GM12878 (cell line): ENCODE data around the gene RPL12. TPM values are rescaled to one million over a fixed set of nuclear protein-coding genes. Genes with fewer than 3 reads are reported as not detected.

Experiments used
- ATAC-seq: fragments of 200-7000 bp; cut with Tn5 transposase; 3 replicates; pipeline ENCODE4 v1.9.1; 2020; ENCODE audit warnings: mild to moderate bottlenecking, moderate library complexity
- BruUV-seq: library from RNA; stranded (reverse); fragments of 400-500 nt; replicated peaks from 2 replicates; lab custom pipeline; 2021; lab: Mats Ljungman, UMichigan
- CTCF ChIA-PET: fragments of 300-600 bp; sonication (Branson Sonifier 250); formaldehyde crosslinking; extraction: SDS; loops from one replicate; lab custom pipeline; 2021; ENCODE audit warnings: inconsistent platforms; lab: Yijun Ruan, JAX
- POLR2A ChIA-PET: fragments of 350-600 bp; formaldehyde crosslinking; extraction: SDS; loops from one replicate; lab custom pipeline; 2021; ENCODE audit warnings: inconsistent platforms; lab: Charles Lee
- RAD21 ChIA-PET: fragments of 300-600 bp; sonication (Branson Sonifier 250); formaldehyde crosslinking; loops from one replicate; lab custom pipeline; 2023; ENCODE audit warnings: antibody characterized with exemption; ENCODE audit not compliant: unreplicated experiment; lab: Charles Lee
- SMC1A ChIA-PET: fragments of 300-600 bp; sonication (Branson Sonifier 250); formaldehyde crosslinking; loops from one replicate; lab custom pipeline; 2023; ENCODE audit not compliant: unreplicated experiment, uncharacterized antibody; lab: Charles Lee
- DNase-seq: peaks from one replicate; pipeline ENCODE4 v3.0.0-alpha.2; 2011; ENCODE audit warnings: low read depth, low spot score
- FAIRE-seq: peaks from 3 replicates; lab custom pipeline; 2011; peaks lifted over from hg19 to GRCh38; lab: Jason Lieb, UNC
- H2AFZ ChIP-seq: 2 replicates; pipeline ENCODE4 v1.6.0; 2011; ENCODE audit warnings: low read depth, low read length, control low read depth; ENCODE audit not compliant: control insufficient read depth
- H3K27ac ChIP-seq: 2 replicates; pipeline ENCODE4 v1.5.1; 2011; ENCODE audit warnings: control low read depth; ENCODE audit not compliant: control insufficient read depth, insufficient read depth
- H3K27me3 ChIP-seq, 2 experiments: replicated peaks in 1 of 2; 2 replicates each; pipeline versions ENCODE4 v1.6.0 to v1.6.1; 2011; ENCODE audit warnings: low read length in 1 of 2; ENCODE audit not compliant: control insufficient read depth in 2 of 2, insufficient read depth in 2 of 2
- H3K36me3 ChIP-seq, 2 experiments: 2 replicates each; pipeline ENCODE4 v1.5.1; 2011; ENCODE audit warnings: low read length in 1 of 2; ENCODE audit not compliant: control insufficient read depth in 2 of 2, insufficient read depth in 2 of 2
- H3K4me1 ChIP-seq: 2 replicates; pipeline ENCODE4 v1.6.1; 2011; ENCODE audit warnings: mild to moderate bottlenecking, low read length, moderate library complexity, mixed read lengths; ENCODE audit not compliant: control insufficient read depth, insufficient read depth
- H3K4me2 ChIP-seq: 2 replicates; pipeline ENCODE4 v1.6.0; 2011; ENCODE audit warnings: control low read depth; ENCODE audit not compliant: control insufficient read depth, insufficient read depth
- H3K4me3 ChIP-seq: fragments of 200-600 bp; sonication (generic); 2 replicates; pipeline ENCODE4 v1.5.1; 2016
- H3K79me2 ChIP-seq: 2 replicates; pipeline ENCODE4 v1.6.0; 2011; ENCODE audit warnings: low read length; ENCODE audit not compliant: control insufficient read depth, insufficient read depth
- H3K9ac ChIP-seq: 2 replicates; pipeline ENCODE4 v1.8.0; 2011; ENCODE audit warnings: low read length, control low read depth, mixed read lengths; ENCODE audit not compliant: control insufficient read depth, insufficient read depth
- H3K9me3 ChIP-seq: replicated peaks from 3 replicates; pipeline ENCODE4 v1.5.1; 2011; ENCODE audit warnings: mild to moderate bottlenecking, low read length; ENCODE audit not compliant: control insufficient read depth, insufficient read depth
- H4K20me1 ChIP-seq: 2 replicates; pipeline ENCODE4 v1.6.0; 2011; ENCODE audit not compliant: control insufficient read depth, insufficient read depth
- CHD2 ChIP-seq: IDR thresholded peaks from 2 replicates; pipeline ENCODE4 v1.6.1; 2011; ENCODE audit warnings: low read depth, low read length, improper control_type of control experiment, borderline replicate concordance
- CHD4 ChIP-seq: fragments of 200-600 bp; sonication (generic); IDR thresholded peaks from 2 replicates; pipeline ENCODE4 v1.6.1; 2016; ENCODE audit warnings: mild to moderate bottlenecking
- CREB1 ChIP-seq: IDR thresholded peaks from 2 replicates; pipeline ENCODE4 v1.6.1; 2012; ENCODE audit warnings: low read depth, mild to moderate bottlenecking, inconsistent platforms
- ESRRA ChIP-seq: IDR thresholded peaks from 2 replicates; pipeline ENCODE4 v1.6.1; 2012; ENCODE audit warnings: mild to moderate bottlenecking, low read length, improper control_type of control experiment
- GATAD2B ChIP-seq: fragments of 450-650 bp; conservative IDR thresholded peaks from 2 replicates; pipeline ENCODE4 v1.6.1; 2017; ENCODE audit warnings: low read depth, mild to moderate bottlenecking, moderate library complexity
- MEF2B ChIP-seq: fragments of 450-650 bp; IDR thresholded peaks from 2 replicates; pipeline ENCODE4 v1.6.1; 2018; ENCODE audit warnings: mild to moderate bottlenecking, moderate library complexity; ENCODE audit not compliant: partially characterized antibody, poor library complexity, severe bottlenecking
- MLLT1 ChIP-seq: fragments of 450-650 bp; IDR thresholded peaks from 2 replicates; pipeline ENCODE4 v1.6.1; 2016; ENCODE audit warnings: mild to moderate bottlenecking
- POLR2AphosphoS2 ChIP-seq: IDR thresholded peaks from 2 replicates; pipeline ENCODE4 v1.6.1; 2011; ENCODE audit warnings: low read depth, mild to moderate bottlenecking, low read length, improper control_type of control experiment, moderate library complexity
- POU2F2 ChIP-seq: IDR thresholded peaks from 3 replicates; pipeline ENCODE4 v1.6.1; 2011; ENCODE audit warnings: low read depth, mild to moderate bottlenecking, low read length, borderline replicate concordance
- RFX5 ChIP-seq: IDR thresholded peaks from 2 replicates; pipeline ENCODE4 v1.6.1; 2011; ENCODE audit warnings: low read depth, low read length, improper control_type of control experiment
- SMAD1 ChIP-seq: fragments of 450-650 bp; IDR thresholded peaks from 2 replicates; pipeline ENCODE4 v1.6.1; 2018; ENCODE audit warnings: mild to moderate bottlenecking, low read depth; ENCODE audit not compliant: partially characterized antibody
- SUPT20H ChIP-seq: IDR thresholded peaks from 2 replicates; pipeline ENCODE4 v1.6.1; 2011; ENCODE audit warnings: low read depth, mild to moderate bottlenecking, low read length, moderate library complexity, borderline replicate concordance; ENCODE audit not compliant: control insufficient read depth
- ZBED1 ChIP-seq: IDR thresholded peaks from 2 replicates; pipeline ENCODE4 v1.6.1; 2016; ENCODE audit warnings: borderline replicate concordance
- ZNF384 ChIP-seq: IDR thresholded peaks from 2 replicates; pipeline ENCODE4 v1.6.1; 2012; ENCODE audit warnings: low read depth, mild to moderate bottlenecking, low read length, improper control_type of control experiment, borderline replicate concordance
- WGBS: methylation state at CpG from one replicate; pipeline ENCODE4 v1.1.6; 2016; ENCODE audit warnings: low lambda C conversion rate; ENCODE audit not compliant: insufficient replicate concordance, insufficient coverage; ENCODE audit errors: missing lambda C conversion rate; 5-methylcytosine and 5-hydroxymethylcytosine counted together
- in situ Hi-C: fragments of 300-500 bp; cut with MboI; formaldehyde crosslinking; loops from 9 replicates; pipeline ENCODE4 v1.14.3; 2018; ENCODE audit warnings: mixed read lengths
- intact Hi-C: fragments of 100-400 bp; cut with micrococcal nuclease; formaldehyde crosslinking; loops from one replicate; pipeline ENCODE4 v1.14.2; 2022; ENCODE audit not compliant: unreplicated experiment
- polyA plus RNA-seq, 11 experiments: library from polyadenylated mRNA; depleted of rRNA in 4 of 11; unstranded in 6 of 11; stranded (reverse) in 5 of 11; fragments of >200 nt; fragmentation: Nextera tagmentation in 4 of 11; fragmentation: Illumina TruSeq in 1 of 11; extraction: Ambion mirVana in 4 of 11; extraction: Trizol in 1 of 11; gene quantifications; 1 replicate in 1 of 11; 2 replicates in 10 of 11; pipeline versions ENCODE4 v1.2.1 to v1.2.3, GENCODE V29; 2011 to 2016; ENCODE audit warnings: inconsistent platforms in 2 of 11, missing spikeins in 2 of 11, low read depth in 1 of 11
- total RNA-seq, 4 experiments: library from RNA; depleted of rRNA in 3 of 4; stranded (reverse); fragments of >200 nt in 3 of 4; fragmentation: Illumina TruSeq in 1 of 4; extraction: Trizol in 1 of 4; gene quantifications; 2 replicates each; pipeline versions ENCODE4 v1.2.1 to v1.2.3, GENCODE V29; 2013 to 2021

RPL12 gene
- total and polyA plus RNA-seq, 10 of the 15 experiments (the other 5 are each of a cell fraction or from before 2014, with no cell fraction given): 961 to 5,544 (median 2,858) TPM

- TF ChIP-seq POLR2AphosphoS2: no peak
- TF ChIP-seq CREB1: no peak
- TF ChIP-seq CHD4: no peak
- no peak for TF ChIP-seq CHD2
- TF ChIP-seq ESRRA: no peak
- TF ChIP-seq SUPT20H: no peak
- TF ChIP-seq MEF2B: no peak
- TF ChIP-seq MLLT1: no peak
- TF ChIP-seq ZNF384: no peak
- TF ChIP-seq SMAD1: no peak
- no peak for TF ChIP-seq GATAD2B
- TF ChIP-seq ZBED1: no peak
- no peak for TF ChIP-seq RFX5
- no peak for TF ChIP-seq POU2F2
- Histone ChIP-seq H3K9ac (no peak overlapping the region), H3K36me3 (peaks cover 4 to 12% of the 10 kb centered on the region in 2 experiments), H3K4me2 (no peak overlapping the region), H3K27me3 (no peaks in the 10 kb centered on the region), H3K4me3 (no peak overlapping the region), H3K9me3 (no peaks in the 10 kb centered on the region), H3K4me1 (no peaks in the 10 kb centered on the region), H4K20me1 (no peaks in the 10 kb centered on the region), H3K27ac (no peak overlapping the region), H2AFZ (no peak overlapping the region), H3K79me2 (no peaks in the 10 kb centered on the region)
- in situ Hi-C loops (no loop called here), intact Hi-C loops (no loop called here)
- BruUV-seq: no TSS peak
- ChIA-PET SMC1A (no interaction called here), CTCF (no interaction called here), RAD21 (interaction anchor here (1.1 kb wide), 1 partner anchor 246 kb away, joined by 3 read pairs; the partner anchor contains the start of gene TOR2A), POLR2A (no interaction called here)
- DNase-seq (no peak), ATAC-seq (no peak), FAIRE-seq (no peak)
- WGBS: 91% methylated on average over 8 of the region's 8 CpGs
Measured at GRCh38 chr9:127488946-127489345, 37.7 kb upstream of the RPL12 start.
